T-helper 2 cell treated with Interferon-gamma antibody and Interleukin-4, amounts not matched to agents 100 ng/mL and 5 ng/mL, for 36 hours (primary cell): ENCODE results near the gene BACH1. TPM values are rescaled to one million over a fixed set of nuclear protein-coding genes. Genes with fewer than 3 reads are reported as not detected.

ENCODE experiments used
- intact Hi-C: fragments of 100-400 bp; cut with micrococcal nuclease; formaldehyde crosslinking; loops from one replicate; pipeline ENCODE4 v1.15.1; 2023
- total RNA-seq: library from RNA; stranded (reverse); gene quantifications from 2 replicates; pipeline ENCODE4 v1.2.3, GENCODE V29; 2022

BACH1 gene
- total RNA-seq, 1 donor from 2014 or later, result 23.7 TPM

DNA sequence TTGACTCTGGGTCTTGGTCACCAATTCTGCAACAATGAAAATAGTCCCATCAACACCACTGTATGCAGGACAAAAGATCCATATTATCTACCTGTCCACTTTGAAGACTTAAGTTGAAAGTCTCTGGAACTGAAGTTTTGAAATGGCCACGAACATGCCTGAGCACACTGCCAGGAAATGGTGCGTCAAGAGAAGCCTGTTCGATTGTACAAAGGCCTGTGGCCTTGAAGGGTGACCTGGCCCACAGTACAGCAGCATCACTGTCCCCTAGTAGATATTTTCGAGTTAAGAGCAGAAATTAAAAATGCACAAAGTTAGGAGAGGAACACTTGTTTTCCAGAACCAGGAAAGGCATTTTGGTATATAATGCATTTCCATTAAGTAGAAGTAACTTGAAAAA is 78.5 kb downstream of the BACH1 start:
- intact Hi-C loops, result no loop called here

DNA sequence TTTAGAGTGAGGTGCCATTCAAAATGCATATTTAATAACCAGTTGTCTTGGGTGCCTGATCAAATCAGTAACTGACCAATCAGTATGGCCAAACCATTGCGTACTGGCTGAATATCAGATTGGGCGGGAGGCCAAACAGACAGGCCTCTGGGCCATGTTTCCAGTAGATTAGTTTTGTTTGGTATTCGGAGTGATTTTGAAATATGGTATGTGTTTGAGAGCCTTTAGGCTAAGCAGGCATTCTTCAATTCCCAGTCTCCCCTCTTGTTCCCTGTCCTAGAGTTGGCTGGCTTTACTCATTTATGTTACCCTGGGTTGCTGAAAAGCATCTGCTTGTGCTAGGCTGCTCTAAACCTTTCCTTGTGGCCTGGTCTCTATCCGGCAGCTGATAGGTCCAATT is 80.1 kb downstream of the BACH1 start:
- intact Hi-C loops, result no loop called here

DNA sequence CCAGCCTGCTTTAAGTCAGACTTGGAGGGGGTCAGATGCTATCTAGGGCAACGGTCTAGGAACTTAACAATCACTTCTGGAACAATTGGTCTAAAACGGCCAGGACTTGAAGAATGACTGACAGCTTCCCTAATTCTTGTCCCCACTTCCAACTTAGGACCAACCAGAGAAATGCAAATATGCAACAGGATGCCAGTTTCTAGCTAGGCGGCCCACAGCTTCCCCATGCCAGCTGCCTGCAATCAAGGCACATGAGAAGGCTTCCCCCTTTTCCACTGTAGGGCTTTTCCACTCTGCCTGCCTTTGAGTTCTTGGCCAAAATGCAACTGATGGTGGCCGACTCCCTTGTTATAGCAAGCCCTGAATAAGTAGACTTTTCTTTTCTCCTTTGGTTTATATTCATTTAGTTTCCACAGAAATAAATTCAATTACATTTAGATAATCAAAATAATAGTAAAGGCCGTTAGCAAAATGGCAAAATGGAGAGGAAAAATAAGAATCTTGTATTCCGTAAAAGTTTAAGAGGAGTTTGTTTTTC is 80.9 kb downstream of the BACH1 start:
- intact Hi-C loops, result no loop called here

DNA sequence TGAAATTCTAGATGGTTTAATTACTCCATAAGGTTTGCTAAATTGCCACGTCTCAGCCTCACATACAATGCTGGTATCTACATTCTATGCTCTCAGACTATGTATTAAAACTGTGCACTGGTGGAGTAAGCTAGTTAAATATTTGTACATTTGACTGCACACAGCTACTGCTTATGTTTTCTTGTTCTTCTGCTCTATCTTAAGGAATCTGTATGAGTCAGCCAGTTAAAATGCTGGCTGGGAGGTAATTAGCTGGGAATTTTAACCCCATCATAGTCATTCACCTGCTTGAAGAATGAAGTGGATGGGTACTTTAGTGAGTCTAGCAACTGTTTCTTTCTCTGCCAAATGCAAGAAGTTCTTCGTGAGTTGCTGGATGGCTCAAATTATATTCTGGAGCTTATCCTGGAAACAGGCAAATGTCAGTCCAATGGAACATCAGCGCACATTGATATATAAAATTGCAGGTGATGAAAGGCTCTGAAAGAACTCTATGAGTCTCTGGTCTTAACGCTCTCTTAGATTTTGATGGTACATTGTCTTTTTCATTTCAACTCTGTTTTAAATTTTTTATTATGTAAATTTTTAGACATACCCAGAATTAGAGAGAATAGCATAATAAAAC is 83.4 kb downstream of the BACH1 start:
- intact Hi-C loops, result no loop called here

DNA sequence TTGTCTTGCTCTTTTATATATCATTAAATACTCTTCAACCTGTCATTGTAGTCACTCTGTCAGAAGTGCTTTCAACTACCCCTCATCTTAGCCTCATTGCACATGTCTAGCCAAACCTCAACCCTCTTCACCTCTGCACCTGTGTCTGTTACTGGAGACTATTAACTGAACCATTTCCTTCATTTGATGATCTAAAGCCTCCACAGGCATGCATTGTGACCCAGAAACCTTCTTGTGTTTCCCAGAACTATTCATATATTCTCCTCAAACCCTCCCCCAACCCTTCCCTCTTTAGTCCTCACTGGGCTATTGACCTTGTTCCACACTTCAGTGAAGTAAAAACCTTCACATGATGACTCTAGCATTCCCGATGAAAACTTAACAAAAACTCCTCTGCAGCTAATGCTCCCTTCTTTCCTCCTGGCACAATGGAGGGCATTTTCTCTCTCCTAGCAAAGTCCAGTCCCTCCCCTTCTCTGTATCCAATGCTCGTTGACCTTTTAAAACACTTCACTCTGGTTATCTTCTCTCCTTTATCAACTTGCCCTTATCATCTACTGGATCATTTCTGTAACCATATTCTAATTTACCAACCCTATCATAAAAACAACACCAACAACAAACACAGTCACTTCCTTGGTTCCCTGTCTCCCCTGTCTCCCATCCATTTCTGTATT is 86.1 kb downstream of the BACH1 start:
- intact Hi-C loops, result no loop called here

DNA sequence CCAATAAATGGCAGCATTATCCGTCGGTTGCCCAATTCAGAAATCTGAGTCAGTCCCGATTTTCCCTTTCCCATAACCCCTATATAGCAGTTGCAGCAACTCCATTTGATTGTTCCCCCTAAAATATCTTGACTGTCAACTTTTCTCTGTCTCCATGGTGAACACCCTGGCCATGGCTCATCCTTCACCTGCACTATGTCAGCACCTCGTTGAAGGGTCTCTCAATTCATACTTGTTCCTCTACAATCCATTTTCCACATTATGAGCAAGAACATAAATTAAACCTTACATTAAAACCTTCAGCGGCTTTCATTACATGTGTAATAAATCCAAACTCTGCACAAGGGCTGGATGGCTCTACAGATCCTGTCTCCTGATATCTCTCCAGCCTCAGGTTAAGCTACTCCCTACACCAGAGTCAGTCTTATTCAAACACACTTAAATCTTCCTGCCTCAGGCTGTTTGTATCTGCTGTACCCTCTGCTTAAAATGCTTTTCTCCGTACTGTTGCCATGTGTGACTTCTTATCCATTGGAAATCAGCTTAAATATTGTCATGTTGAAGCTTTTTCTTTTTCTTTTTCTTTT is 87.3 kb downstream of the BACH1 start:
- intact Hi-C loops, result no loop called here

DNA sequence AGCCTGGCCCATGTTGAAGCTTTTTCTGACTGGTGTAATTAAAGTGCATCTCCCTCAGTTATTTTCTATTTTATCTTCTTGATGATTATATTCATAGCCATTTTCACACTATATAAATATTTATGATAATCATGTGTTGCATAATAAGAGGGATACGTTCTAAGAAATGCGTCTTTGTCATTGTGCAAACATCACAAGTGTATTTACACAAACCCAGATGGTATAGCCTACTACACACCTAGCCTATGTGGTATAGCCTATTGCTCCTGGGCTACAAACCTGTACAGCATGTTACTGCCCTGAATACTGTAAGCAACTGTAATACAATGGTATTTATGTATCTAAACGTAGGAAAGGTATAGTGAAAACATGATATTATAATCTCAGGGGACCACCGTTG is 88.1 kb downstream of the BACH1 start:
- intact Hi-C loops, result no loop called here

DNA sequence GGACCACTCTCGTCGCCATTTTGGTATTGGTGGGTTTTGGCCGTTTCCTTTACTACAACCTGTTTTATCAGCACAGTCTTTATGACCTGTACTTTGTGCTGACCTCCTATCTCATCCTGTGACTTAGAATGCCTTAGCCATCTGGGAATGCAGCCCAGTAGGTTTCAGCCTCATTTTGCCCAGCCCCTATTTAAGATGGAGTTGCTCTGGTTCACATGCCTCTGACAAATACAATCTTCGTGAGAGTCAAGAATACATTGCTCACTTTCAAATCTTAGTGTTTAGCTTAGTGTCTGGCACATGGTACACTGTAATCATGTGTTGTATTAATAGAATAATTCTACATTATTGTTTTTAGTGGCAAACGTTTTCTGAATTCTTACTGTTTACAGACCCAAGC is 88.9 kb downstream of the BACH1 start:
- intact Hi-C loops, result no loop called here

DNA sequence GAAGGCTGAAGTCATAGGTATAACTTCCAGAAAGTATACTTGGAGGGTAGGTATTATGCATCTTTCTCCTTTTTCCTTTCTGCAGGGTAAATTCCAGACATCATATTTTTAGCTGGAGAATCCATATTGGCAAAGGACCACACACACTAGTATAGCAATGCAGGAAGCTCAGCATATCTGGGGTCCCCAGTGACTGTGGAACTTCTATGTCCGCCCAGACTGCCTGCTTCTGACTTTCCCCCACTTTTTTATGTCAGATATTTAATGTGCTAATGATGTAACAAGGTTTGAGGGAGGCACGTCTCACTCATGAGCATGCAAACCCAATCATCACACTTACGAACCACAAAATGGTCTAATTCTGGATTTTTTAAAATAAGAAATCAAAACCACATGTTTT is 90.4 kb downstream of the BACH1 start:
- intact Hi-C loops, result no loop called here

DNA sequence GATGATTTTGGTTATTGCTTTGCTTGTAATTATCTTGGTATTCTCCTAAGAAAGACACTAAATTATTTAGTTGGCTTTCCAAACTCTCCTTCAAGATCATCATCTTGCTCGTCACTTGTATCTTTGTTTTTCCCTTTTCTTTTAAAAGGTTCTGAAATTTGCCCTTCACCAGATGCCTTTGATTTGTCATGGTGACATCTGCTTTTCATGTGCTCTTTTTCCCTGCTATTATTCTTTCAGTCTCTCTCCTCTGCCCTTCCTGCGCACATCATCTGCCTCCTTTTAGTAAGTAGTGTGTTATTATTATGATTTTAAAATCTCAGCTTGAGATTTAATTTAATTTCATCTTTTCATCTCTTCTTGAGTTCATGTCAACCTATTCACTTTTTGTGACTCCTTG is 92.1 kb downstream of the BACH1 start:
- intact Hi-C loops, result no loop called here

DNA sequence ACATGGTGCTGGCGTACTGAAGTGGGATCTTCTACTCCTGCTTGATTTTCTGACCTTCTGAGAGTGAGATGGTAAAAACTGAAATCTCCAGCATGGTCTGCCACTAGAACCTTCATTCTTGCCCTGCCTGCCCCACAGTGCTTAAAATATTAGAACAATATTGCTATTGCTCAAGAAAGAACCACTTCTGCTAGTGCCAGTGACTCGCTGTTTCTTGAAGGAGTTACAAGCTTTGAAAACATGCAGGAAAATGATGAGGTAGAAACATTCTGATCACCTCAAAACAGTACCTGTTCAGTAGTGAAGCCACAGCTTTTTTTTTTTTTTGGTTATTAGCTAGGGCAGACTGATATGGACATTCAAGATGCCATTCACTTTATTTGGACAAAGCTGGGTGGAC is 95.3 kb downstream of the BACH1 start:
- intact Hi-C loops, result no loop called here

Other genes with a start within 250 kb of the BACH1 start
- 261 and 264 TPM in 2 replicates for gene CCT8, start 225.3 kb upstream of the BACH1 start, total RNA-seq
- 3.7 and 5.1 TPM in 2 replicates for gene MAP3K7CL, start 168.3 kb upstream of the BACH1 start, total RNA-seq